Measurements from ENCODE around the gene CCDC87.
"Not testable (repeated sequence)": the region's sequence is repeated elsewhere in the genome, so short reads cannot be mapped to it uniquely, and the experiment has no call there.

The CCDC87 gene

DNA sequence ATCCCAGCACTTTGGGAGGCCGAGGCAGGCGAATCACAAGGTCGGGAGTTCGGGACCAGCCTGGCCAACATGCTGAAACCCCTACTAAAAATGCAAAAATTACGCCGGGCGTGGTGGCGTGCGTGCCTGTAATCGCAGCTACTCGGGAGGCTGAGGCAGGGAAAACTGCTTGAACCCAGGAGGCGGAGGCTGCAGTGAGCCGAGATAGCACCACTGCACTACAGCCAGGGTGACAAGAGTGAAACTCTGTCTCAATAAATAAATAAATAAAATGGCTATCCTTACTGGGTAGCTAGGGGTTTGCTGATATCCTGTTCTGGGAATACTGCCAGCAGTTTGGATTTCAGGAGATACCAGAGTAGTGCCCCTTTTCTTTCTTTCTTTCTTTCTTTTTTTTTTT lies 21.2 kb upstream of the CCDC87 start:
- TF ChIP-seq, protein P1, sequence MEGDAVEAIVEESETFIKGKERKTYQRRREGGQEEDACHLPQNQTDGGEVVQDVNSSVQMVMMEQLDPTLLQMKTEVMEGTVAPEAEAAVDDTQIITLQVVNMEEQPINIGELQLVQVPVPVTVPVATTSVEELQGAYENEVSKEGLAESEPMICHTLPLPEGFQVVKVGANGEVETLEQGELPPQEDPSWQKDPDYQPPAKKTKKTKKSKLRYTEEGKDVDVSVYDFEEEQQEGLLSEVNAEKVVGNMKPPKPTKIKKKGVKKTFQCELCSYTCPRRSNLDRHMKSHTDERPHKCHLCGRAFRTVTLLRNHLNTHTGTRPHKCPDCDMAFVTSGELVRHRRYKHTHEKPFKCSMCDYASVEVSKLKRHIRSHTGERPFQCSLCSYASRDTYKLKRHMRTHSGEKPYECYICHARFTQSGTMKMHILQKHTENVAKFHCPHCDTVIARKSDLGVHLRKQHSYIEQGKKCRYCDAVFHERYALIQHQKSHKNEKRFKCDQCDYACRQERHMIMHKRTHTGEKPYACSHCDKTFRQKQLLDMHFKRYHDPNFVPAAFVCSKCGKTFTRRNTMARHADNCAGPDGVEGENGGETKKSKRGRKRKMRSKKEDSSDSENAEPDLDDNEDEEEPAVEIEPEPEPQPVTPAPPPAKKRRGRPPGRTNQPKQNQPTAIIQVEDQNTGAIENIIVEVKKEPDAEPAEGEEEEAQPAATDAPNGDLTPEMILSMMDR (conservative IDR thresholded peaks at IDR 0.05; ENCODE audit: low read depth, low read length) = no peak

DNA sequence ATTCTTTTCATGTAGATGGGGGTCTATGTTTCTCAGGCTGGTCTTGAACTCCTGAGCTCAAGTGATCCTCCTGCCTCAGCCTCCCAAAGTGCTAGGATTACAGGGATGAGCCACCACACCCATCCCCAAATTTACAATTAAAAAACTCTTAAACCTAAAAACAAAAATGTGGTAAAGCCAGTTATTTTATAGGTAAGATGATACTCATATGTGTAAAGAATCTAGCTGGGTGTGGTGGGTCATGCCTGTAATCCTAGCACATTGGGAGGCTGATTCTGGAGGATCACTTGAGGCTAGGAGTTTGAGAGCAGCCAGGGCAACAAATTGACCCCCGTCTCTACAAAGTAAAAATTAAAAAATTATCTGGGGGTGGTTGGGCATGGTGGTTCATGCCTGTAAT lies 19.6 kb upstream of the CCDC87 start:
- TF ChIP-seq, protein P1 (conservative IDR thresholded peaks at IDR 0.05; ENCODE audit: low read depth, low read length) = no peak
- H3K4me3 ChIP-seq (ENCODE audit: low read length) = no peak overlapping the region
- no peak for DNase-seq (ENCODE audit: low read depth)

More for the DNA sequence above, 21.2 kb upstream of the CCDC87 start:
- no peak overlapping the region for H3K4me3 ChIP-seq (ENCODE audit: low read length)
- no peak for DNase-seq (ENCODE audit: low read depth)

DNA sequence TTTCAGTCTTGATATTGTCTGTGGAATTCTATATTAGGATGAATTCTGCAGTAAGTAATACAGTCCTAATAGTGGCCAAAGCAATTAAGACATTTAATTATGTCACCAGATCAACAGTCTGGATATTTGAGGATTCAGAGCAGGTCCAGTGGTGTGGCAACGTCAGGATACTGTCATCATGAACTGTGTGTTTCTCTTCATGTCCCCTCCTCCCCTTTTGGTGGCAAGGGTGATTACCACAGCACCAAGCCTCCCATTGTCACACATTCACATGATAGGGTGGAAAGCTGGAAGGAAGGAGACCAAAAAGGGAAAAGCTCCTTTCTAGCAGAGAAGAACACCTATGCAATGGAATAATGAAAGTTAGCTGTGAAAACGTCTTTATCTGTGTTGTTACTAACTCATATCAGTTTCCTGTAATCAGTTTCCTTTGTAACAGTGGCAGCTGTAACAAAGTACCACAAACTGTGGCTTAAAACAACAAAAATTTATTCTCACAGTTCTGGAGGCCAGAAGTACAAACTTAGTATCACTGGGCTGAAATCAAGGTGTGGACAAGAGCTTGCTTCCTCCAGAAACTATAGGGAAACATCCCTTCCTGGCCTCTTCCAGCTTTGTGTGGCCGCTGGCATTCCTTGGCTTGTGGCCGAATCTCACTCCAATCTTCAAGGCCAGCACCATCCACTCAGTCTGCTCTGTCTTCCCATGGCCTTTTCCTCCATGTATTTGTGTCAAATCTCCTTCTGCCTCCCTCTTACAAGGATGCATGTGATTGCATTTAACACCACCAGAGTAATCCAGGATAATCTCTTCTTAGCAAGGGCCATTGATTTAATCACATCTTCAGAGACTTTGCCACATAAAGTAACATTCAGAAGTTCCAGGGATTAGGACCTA lies 17.1 kb upstream of the CCDC87 start:
- TF ChIP-seq, protein P1 (conservative IDR thresholded peaks at IDR 0.05; ENCODE audit: low read depth, low read length) = no peak
- no peak overlapping the region for H3K4me3 ChIP-seq (ENCODE audit: low read length)
- DNase-seq (ENCODE audit: low read depth) = no peak

DNA sequence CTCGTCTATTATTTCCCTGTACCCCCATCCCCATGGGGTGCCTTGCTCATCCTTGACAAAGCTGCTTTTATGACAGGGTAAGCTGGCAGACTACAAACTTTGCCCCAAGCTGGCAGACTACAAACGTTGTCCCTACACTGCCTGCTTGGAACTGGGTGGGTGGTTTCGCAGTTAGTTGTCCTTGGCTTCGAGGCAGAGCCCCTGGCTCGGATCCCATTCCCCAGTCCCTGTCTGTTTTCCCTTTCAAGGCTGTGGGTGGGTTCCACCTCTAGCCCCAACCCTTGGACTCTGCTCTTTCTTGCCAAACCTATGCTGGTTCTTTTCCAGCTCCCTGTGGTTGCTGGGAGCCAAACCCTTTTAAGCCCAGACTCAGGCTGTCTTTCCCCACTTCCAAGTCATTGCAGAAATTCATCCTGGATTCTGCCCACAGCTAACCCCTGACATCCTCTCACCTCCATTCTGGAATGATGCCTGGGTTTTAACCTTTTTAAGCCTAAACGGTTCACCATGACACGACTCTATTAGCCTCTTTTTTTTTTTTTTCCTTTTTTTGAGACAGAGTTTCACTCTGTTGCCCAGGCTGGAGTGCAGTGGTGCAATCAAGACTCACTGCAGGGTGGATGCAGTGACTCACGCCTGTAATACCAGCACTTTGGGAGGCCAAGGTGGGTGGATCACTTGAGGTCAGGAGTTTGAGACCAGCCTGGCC lies 14.4 kb upstream of the CCDC87 start:
- TF ChIP-seq, protein P1 (conservative IDR thresholded peaks at IDR 0.05; ENCODE audit: low read depth, low read length) = no peak
- no peak overlapping the region for H3K4me3 ChIP-seq (ENCODE audit: low read length)
- DNase-seq (ENCODE audit: low read depth) = no peak

DNA sequence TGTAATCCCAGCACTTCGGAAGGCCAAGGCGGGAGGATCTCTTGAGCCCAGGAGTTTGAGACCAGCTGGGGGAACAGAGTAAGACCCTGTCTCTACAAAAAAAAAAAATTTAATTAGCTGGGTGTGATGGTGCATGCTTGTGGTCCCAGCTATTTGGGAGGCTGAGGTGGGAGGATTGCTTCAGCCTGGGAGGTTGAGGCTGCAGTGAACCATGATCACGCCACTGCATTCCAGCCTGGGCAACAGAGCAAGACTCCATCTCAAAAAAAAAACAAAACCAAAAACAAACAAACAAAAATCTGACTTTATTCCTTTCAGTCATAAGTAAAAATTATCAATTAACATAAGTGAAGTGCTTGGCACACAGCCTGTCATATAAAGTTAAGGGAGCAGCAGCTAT lies 13.7 kb upstream of the CCDC87 start:
- H3K4me3 ChIP-seq (ENCODE audit: low read length) = not testable (repeated sequence)

DNA sequence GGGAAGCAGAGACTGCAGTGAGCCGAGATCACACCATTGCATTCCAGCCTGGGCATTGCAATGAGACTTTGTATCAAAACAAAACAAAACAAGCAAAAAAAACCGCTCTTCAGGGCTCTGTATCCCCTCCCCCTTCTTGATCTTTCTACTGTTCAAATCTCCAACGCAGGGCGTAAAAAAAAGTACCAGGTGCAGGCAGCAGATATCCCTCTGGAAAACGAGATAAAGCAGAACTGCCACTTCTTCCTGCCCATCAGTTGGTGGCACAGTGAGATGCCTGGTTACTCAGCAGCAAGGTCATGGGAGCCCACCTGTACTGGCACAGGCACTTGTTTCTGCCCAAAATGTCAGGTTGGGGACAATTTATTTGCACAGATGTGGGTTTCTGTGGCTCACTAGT lies 11.3 kb upstream of the CCDC87 start:
- TF ChIP-seq, protein P1 (conservative IDR thresholded peaks at IDR 0.05; ENCODE audit: low read depth, low read length) = no peak
- no peak overlapping the region for H3K4me3 ChIP-seq (ENCODE audit: low read length)
- no peak for DNase-seq (ENCODE audit: low read depth)

More for the DNA sequence above, 13.7 kb upstream of the CCDC87 start:
- DNase-seq (ENCODE audit: low read depth) = not testable (repeated sequence)

DNA sequence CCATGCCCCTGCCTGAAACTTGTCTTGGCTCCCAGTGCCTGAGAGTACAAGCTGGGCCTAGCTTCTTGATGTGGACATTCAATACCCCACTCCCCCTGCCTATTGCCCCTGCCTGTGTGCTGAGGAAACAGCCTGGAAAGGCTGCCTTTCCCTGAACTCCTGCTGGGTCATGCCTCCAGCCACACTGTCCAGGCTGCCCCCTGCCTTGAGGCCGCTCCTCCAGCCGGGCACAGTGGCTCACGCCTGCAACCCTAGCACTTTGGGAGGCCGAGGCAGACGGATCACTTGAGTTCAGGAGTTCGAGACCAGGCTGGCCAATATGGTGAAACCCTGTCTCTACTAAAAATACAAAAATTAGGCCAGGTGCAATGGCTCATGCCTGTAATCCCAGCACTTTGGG lies 10.2 kb upstream of the CCDC87 start:
- no peak for DNase-seq (ENCODE audit: low read depth)
- TF ChIP-seq, protein P1 (conservative IDR thresholded peaks at IDR 0.05; ENCODE audit: low read depth, low read length) = no peak
- no peak overlapping the region for H3K4me3 ChIP-seq (ENCODE audit: low read length)

Data from retinal pigment epithelial cell (primary cell).